Left ventricle myocardium superior (tissue), 1 donor: Measurements from ENCODE around the gene MKS1. TPM values are rescaled to one million over a fixed set of nuclear protein-coding genes. Genes with fewer than 3 reads are reported as not detected.

Experiments used
- ATAC-seq: fragments of 200-7000 bp; cut with Tn5 transposase; one replicate; pipeline ENCODE4 v1.9.1; 2020; ENCODE audit warnings: mild to moderate bottlenecking, moderate library complexity
- DNase-seq: peaks from one replicate; pipeline ENCODE4 v3.0.0-alpha.2; 2020
- intact Hi-C: fragments of 100-400 bp; cut with micrococcal nuclease; formaldehyde crosslinking; loops from one replicate; pipeline ENCODE4 v1.11.0; 2022
- total RNA-seq: library from RNA; stranded (reverse); fragmentation: NEBNext Ultra II Directional; extraction: Animal tissue kit (Norgen Biotek cat#: 25700); gene quantifications from one replicate; pipeline ENCODE4 v1.2.1, GENCODE V29; 2021
- donor health status: DM: no; HTN: yes; CAD: no; lungs with severe emphysema.

The MKS1 gene
- total RNA-seq, 1 donor from 2014 or later: 10.1 TPM

DNA sequence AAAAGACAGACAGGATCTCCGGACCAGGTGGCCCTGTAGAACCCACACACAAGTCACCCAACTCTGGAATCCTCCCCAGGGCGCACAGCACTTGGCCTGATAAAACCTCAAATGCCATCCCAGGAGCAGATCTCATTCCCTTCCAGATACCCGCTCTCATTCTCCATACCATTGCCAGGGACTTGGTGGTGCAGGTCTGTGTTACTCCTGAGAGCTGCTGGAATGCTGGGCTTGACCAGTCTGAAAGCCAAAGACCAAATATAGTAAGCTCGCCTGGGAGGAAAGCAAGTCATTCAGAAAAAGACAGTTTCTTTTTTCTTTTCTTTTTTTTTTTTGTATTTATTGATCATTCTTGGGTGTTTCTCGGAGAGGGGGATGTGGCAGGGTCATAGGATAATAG is 10.7 kb downstream of the MKS1 start:
- intact Hi-C loops: no loop called here
- no peak for DNase-seq
- ATAC-seq: no peak

DNA sequence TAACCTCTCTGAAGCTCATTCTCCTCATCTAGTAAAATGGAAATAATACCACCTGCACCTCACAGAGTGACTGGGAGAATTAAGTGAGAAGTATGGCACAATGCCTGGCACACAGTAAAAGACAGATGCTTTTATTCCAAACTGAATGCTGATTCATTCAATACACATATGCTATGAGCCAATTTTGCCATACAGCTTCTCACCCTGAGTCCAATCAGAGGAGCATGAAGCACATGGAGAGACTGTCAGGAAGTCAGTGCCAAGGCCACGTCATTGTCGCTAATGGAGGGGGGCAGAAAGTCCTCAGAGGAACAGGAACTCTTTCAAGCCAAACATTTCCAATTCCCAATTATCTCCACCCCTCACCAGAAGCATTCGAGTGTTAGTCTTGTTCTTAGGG is 11.6 kb downstream of the MKS1 start:
- no peak for ATAC-seq
- no peak for DNase-seq
- intact Hi-C loops: no loop called here

DNA sequence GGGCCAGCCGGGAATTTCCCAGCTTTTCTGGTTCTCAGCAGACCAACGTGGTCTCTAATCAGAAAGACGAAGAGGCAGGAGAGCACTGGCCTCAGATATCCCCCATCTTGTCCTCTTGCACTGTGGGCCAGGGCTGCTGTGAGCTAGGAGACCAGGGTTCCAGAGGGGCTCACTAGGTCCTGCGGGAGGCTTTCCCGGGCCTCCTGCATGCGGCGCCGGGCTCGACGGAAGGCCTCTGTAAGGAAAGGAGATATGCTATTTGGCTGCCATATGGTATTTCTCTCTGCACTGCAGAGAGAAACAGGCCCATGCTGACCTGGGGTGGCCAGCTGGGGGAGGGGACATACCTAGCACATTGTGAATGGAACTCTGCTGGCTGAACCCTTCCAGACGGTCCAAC is 13.1 kb downstream of the MKS1 start:
- intact Hi-C loops: no loop called here
- ATAC-seq (no peak), DNase-seq (no peak)

DNA sequence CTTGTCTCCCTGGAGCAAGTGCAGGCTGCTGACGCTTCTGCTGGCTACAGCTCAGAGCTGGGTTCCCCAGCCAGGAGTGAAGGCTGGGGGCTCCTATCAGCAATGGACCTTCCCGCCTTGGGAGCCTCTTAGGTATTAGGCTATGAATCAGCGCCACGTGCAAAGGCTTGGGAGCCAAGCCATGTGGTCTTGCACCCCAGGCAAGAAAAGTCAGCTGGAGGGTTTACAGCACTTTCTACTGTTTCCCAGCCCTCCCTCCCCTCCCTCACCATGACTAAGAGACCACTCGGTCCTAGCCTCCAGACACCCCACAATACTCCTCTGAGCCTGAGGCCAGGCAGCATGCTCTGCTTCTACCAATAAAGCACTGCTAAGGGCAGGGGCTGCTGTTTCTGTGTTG is 14.3 kb downstream of the MKS1 start:
- DNase-seq (no peak), ATAC-seq (no peak)
- intact Hi-C loops: no loop called here

DNA sequence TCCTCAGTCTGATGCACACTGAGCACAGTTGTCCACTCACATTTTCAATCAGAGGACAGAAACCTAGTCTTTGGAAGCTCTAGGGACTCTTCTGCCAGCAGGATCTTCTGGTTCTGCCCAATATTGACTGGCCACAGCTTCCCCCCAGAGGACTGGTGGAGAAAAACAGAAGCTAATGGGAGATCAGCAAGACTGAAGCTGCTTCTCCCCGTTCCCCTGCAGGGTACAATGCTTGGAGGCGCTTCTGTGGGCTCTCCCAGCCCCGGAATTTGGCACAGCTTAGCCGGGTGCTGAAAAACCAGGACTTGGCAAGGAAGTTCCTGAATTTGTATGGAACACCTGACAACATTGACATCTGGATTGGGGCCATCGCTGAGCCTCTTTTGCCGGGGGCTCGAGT is 16.2 kb downstream of the MKS1 start:
- DNase-seq (no peak), ATAC-seq (no peak)
- intact Hi-C loops: no loop called here

DNA sequence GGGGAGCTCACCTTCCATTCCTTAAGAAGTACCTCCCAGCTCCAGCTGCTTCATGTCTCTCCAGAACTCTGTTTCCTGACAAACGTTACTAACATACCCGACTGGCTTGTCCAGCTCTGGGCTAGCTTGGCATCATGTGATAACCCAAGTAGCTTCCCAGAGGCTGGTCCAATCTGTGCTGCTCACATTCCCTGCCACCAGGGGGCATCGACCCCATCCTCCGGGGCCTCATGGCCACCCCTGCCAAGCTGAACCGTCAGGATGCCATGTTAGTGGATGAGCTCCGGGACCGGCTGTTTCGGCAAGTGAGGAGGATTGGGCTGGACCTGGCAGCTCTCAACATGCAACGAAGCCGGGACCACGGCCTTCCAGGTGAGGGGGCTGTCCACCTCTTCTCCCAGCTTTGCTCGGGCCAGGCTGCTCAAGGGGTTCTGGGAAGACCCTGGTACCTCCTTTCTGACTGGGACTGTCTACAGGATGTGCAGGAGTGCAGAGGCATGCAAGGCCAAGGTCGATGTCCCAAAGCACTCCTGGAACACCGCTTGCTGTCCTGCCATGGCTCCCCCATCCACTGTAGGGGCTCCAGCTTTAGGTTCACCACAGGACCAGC is 18.9 kb downstream of the MKS1 start:
- intact Hi-C loops: no loop called here
- DNase-seq: peak; percentile 57
- ATAC-seq: peak; percentile 59

DNA sequence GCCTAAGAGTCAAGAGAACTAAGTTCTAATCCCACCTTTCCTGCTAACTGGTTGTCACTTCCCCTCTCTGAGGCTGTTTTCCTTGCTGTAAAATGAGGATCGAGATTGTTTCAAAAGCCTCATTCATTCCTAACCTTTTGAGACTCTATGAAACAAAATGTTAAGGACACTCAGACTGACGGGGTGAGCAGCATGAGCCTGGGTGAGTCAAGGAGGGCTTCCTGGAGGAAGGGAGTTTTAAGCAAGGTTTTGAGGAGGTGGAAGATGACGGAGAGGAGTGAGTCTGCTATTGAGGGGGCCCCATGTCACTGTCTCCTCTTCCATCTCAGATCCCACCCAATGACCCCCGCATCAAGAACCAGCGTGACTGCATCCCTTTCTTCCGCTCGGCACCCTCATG is 22.4 kb downstream of the MKS1 start:
- intact Hi-C loops: no loop called here
- DNase-seq (no peak), ATAC-seq (no peak)

DNA sequence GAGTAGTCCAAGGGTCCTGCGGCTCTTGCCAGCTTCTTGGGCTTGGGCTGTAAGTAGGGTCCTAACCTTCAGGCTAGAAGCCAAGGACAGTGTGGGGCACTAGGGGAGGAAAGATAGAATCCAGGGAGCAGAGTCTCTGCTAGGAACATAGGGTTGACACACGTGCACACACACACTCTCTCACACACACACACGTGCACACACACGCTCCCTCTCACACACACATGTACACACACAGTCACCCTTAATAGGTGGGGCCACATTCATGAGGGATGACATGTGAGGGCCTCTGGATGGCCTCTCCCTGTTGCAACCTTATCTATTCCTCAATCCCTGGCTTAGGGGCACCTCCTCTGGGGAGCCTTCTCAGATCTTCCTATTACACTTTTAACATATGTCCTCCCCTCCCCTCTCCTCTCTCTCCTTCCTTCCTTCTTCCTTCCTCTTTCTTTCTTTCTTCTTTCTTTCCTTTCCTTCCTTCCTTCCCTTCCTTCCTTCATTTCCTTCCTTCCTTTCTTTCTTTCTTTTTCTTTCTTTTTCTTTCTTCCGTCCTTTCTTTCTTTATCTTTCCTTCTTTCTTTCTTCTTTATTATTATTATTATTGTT is 23.4 kb downstream of the MKS1 start:
- DNase-seq: no peak
- intact Hi-C loops: no loop called here
- no peak for ATAC-seq

DNA sequence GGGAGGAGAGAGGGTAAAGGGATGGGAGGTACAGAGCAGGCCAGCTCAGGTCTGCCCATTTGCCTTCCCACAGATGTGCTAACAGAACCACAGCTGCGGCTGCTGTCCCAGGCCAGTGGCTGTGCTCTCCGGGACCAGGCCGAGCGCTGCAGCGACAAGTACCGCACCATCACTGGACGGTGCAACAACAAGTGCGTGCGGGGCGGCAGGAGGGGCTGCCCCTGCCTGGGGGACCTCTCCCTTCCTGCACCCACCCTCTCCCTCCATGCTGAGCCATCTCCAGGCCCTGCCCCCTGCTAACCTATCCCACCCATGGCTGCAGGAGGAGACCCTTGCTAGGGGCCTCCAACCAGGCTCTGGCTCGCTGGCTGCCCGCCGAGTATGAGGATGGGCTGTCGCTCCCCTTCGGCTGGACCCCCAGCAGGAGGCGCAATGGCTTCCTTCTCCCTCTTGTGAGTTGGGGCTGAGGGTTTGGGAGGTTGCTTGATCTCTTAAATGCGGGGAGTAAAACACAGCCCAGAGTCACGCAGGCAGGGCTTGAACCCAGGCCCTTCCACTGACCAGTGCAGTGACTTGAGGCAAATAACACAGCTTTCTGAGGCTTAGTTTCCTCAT is 25.3 kb downstream of the MKS1 start:
- ATAC-seq (no peak), DNase-seq (no peak)
- intact Hi-C loops: no loop called here

DNA sequence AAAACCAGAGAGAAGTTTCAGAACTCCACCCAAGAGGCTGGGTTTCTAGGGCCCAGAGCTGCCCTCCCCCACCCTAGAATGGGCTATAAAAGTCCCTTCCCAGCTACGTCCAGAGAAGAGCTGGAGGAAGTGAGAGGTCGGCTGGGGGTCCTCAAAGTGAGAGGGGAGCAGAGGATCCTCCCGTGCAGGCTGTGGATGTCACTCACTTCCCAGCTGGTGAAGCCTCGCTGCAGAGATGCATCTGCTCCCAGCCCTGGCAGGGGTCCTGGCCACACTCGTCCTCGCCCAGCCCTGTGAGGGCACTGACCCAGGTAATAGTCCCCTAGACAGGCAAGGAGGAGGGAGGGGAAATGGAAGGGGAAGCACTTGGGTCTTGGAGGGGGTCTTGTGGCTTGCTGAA is 26.4 kb downstream of the MKS1 start, which contains the start of gene EPX:
Gene EPX (plus strand): TSS at position 115 of the 400 bp plus-strand sequence. CDS start 121 bp downstream, at position 236.
- DNase-seq (no peak), ATAC-seq (no peak)
- intact Hi-C loops: no loop called here

DNA sequence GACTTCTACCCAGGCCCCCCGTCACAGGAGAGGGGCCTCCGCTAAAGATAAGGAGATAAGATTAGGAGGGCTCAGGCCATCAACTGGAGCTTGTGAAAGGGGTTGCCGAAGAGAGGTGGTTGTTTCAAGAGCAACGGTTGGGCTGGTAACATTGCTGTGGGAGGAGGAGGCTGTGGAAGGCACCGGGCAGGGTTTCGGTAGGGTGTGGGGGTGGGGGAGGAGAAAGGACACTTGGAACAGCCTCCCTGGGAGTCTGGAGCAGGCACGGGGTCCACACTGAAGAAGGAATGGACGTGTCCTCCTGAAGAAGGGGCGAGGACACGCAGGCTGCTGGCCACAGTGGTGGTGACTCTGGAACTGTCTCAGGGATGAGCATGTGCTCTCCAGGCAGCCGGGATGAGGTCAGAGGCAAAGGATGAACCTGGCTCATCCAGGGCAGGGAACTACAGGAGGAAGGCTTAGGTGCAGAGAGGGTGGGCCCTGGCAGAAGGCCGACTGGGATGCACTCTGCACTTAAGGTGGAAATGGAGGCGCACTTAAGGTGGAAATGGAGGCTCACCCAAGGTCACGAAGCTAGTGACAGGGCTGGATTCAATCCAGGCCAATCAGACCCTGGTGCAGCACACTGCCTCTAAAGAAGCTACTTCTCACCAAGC is 27.7 kb downstream of the MKS1 start:
- intact Hi-C loops: no loop called here
- DNase-seq (no peak), ATAC-seq (no peak)

DNA sequence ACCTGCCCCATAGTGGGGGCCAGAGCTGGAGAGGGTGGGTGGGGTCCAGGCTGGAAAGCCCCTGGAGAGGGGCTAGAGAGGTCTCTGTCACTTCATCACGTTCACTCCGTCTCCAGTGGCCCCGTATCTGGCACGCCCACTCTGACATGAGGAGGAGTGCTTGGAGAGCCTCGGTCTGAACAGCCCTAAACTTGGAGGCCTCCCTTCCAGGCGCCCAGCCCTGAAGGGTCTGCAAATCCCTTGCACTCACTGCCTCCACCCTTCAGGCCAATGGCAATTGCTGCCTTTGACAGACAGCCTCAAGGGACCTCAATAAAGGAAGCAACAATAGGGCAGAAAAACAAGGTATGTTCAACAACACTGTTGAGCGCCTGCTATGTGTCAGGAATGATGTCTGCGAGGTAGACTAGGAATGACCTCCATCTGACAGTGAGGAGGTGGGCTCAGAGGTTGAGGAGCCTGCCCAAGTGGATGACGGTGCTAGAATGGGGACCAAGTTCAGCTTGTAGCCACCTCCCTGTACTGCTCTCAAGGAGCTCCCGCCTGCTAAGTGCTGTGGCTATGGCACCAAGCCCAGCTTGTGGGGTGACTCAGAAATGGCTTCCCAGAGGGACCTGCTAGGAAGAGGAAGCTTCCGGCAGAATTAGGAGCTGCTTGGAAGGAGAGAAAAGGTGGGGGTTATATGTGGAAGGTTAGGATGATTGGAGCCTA is 29.5 kb downstream of the MKS1 start:
- ATAC-seq (peak; percentile 59), DNase-seq (peak; percentile 52)
- intact Hi-C loops: no loop called here

DNA sequence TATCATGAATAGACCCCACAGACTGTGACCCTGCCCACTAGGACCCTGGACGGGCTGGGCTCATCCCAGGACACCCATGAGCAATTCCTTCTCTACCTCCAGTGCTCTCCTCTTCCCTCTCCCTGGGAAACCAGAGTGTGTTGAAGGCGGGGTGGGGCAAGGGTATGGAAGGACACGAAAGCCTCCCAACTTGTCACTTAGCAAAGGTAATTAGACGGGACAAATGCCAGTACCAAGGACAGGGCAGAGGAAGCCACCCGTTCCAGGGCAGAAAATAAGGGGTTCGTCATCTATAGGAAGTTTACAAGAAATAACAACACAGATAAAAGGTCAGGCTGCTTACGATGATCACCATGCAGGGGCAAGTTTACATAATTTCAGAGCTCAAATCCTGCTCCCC is 31.4 kb downstream of the MKS1 start:
- intact Hi-C loops: no loop called here
- DNase-seq: no peak
- no peak for ATAC-seq

DNA sequence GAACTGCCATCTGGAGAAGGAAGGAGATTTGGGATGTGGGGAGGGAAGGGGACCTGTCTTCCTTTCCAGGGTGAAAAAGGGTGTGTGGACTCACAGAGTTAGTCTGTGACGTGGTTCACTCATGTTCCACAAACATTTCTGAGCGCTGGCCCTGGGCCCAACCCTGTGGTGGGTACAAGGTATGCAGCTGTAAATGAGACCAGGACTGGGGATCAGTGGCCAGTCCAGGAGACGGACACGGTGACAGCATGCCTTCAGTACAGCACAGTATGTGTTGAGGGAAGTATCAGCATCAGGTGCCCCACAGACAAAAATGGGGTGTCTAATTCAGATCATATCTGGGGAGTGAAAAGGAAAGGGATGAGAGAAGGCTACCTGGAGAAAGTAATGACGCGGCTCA is 32.0 kb downstream of the MKS1 start:
- ATAC-seq (no peak), DNase-seq (no peak)
- intact Hi-C loops: no loop called here

DNA sequence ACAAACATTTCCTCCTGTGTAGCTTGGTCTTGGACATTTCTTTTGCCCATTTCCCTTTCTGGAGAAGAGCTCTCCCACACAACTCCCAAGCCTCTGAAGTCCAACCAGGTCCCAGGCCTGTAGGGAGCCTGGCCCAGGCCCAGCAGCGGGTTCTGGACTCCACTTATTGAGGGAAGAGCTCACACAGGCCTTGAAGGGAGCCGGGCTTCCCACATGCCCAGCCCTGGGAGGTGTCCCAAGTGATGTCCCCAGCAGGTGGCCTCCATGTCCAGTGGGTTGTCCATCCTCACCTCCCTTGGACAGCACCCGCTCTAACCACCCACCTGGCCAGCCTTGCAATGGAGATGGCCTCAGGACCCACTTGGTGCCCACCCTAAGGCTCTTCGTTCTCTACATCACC is 32.5 kb downstream of the MKS1 start:
- intact Hi-C loops: no loop called here
- ATAC-seq (no peak), DNase-seq (no peak)

DNA sequence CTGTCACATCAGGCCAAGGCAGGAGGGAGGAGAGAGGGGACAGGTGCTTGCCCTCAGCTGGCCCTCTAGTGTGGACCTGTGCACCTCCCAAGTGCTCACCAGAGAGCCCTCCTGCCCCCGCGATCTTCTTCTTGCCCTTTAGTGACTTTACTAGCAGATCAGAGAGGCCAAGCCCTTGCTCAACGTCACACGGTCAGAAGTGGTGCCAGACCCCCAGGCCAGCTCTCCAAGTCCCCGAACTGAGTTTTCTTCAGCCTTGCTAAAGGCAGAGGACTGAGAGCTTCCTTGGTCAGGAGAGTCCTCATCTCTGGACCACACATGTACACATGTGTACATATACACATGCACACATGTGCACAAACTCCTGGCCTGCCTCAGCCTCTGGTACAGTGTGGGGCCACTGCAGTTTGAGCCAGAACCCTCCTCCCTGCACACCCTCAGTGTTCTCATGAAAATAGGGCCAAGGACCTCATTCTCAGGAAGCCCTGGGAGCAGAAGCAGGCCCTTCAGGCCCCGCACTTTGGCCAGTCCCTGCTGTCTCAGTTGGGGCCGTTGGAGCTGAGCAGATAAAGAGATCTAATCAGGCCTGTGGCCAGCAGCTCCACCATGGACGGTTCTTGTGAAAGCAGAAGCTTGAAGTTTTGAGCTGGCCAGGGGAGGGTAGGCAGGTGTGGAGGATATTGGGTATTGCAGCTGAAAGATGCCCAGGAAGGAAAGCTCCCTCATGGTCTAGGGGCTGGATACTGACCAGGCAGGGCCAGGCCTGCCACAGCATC is 33.9 kb downstream of the MKS1 start:
- ATAC-seq (no peak), DNase-seq (no peak)
- intact Hi-C loops: no loop called here

DNA sequence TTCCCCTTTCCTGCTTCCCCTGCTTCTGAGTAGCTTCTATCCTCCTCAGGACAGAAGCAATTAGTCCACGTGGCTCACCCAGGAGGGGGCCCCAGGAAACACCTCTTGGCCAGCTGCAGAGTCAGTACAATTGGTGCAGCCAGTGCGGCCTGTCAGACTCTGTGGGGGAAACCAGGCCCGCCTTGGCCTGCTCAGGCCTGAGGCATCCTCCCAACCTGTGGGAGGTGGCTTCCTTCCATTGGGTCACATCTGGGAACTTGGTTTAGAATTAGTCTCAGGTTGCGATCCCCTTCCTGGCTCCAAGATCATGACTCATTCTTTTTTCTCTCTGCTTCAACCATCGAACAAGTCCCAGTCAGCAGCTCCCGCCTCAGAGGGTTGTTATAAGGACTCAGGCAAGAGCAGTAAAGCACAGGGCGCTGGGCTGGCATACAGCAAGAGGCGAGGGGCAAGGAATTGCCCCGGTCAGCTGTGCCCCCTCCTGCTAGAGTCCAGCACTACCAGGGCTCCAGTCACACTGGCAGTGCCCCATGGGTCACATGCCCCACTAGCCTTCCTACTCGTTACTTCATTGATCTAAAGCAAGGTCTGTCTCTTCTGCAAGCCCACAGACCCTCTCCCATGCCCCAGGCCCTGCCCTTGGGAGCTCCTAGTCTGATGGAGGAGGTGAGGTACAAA is 34.6 kb downstream of the MKS1 start:
- intact Hi-C loops: no loop called here
- no peak for ATAC-seq

DNA sequence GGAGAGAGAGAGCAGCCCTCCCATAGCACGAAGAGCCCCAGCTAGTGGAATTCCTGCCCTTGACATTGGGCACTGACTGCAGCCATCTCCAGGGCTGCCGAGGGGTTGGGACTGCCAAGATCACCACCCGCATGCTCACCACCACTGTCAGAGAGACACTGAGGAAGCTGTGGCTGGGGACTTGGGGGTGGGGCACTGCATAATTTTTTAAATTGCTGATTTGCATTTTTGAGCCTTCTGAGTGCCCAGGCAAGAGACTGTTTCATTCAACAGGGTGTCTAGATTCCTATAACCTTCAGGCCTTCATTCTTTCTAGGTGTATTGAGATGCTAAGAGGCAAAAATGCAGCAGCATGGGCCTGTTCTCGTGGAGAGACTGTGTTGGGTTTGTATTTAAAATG is 35.5 kb downstream of the MKS1 start:
- DNase-seq: no peak
- no peak for ATAC-seq
- intact Hi-C loops: no loop called here

More for the DNA sequence above, 34.6 kb downstream of the MKS1 start:
- no peak for DNase-seq

DNA sequence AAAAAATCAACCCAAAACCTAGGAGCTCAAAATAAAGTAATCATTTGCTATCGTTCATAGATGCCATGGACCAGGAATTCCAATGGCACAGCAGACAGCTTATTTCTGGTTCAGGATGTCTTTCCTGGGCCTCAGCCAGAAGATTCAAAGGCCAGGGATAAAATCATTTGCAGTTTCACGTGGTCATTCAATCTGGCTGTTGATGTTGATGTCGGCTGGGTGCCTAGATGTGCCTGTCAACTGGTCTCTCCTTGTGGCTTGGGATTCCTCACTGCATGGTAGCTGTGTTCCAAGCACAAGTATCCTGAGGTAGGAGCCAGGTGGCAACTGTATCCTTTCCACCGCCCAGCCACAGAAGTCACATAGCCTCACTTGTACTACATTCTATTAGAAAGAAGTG is 37.3 kb downstream of the MKS1 start:
- intact Hi-C loops: no loop called here
- DNase-seq (no peak), ATAC-seq (no peak)
